HG02798 (cell line): Measurements from ENCODE around the gene EID2.

Experiments used
- ATAC-seq: cut with Tn5 transposase; IDR thresholded peaks from one replicate; pipeline ENCODE4 v1.9.1; 2021; ENCODE audit warnings: mild to moderate bottlenecking; ENCODE audit not compliant: unreplicated experiment, poor library complexity

Gene EID2

GRCh38 chr19:39539518-39540332 lies at the start of gene EID2:
Gene EID2 (minus strand): TSS chr19:39540161. CDS start chr19:39540079, 82 bp downstream.
- ATAC-seq, result peak; percentile 93

GRCh38 chr19:39588066-39588465 lies 48.1 kb upstream of the EID2 start:
- no peak for ATAC-seq

- ATAC-seq, result no peak
These were observed 47.5 kb upstream of the EID2 start for GRCh38 chr19:39587496-39587895.

- ATAC-seq, result no peak
These were observed 43.1 kb upstream of the EID2 start for GRCh38 chr19:39582891-39583625.

- ATAC-seq, result no peak
These were observed 42.5 kb upstream of the EID2 start for GRCh38 chr19:39582442-39582841.

- no peak for ATAC-seq
These were observed 28.6 kb upstream of the EID2 start for GRCh38 chr19:39568604-39569003.

GRCh38 chr19:39566064-39566463 lies 26.1 kb upstream of the EID2 start:
- no peak for ATAC-seq

GRCh38 chr19:39563408-39563807 lies 23.4 kb upstream of the EID2 start:
- ATAC-seq, result no peak

- no peak for ATAC-seq
These were observed 18.7 kb upstream of the EID2 start for GRCh38 chr19:39558624-39559117.

- no peak for ATAC-seq
These were observed 18.1 kb upstream of the EID2 start for GRCh38 chr19:39557811-39558623.

- ATAC-seq, result no peak
These were observed 15.9 kb upstream of the EID2 start for GRCh38 chr19:39555883-39556282.

- no peak for ATAC-seq
These were observed 14.8 kb upstream of the EID2 start for GRCh38 chr19:39554701-39555311.

GRCh38 chr19:39553082-39553652 lies 13.2 kb upstream of the EID2 start:
- ATAC-seq, result no peak

GRCh38 chr19:39550197-39550596 lies 10.2 kb upstream of the EID2 start:
- no peak for ATAC-seq

- ATAC-seq, result no peak
These were observed 6.6 kb upstream of the EID2 start for GRCh38 chr19:39546599-39546998.

- ATAC-seq, result no peak
These were observed 5.0 kb upstream of the EID2 start for GRCh38 chr19:39544911-39545310.

- no peak for ATAC-seq
These were observed 4.4 kb upstream of the EID2 start for GRCh38 chr19:39544226-39544903.

- ATAC-seq, result no peak
These were observed 3.5 kb upstream of the EID2 start for GRCh38 chr19:39543477-39543857.

GRCh38 chr19:39542206-39542605 lies 2.2 kb upstream of the EID2 start:
- ATAC-seq, result no peak
